GM08714 (cell line): ENCODE results near the gene RASSF1.

Experiments
- H3K4me3 ChIP-seq: fragments of 200-500 bp; sonication (Bioruptor generic); 2 replicates; pipeline ENCODE4 v1.5.1; 2014; ENCODE audit warnings: mild to moderate bottlenecking, low read length, inconsistent platforms
- ZNF274 ChIP-seq: IDR thresholded peaks from 2 replicates; pipeline ENCODE4 v1.6.1; 2012; ENCODE audit warnings: mild to moderate bottlenecking, low read depth, low read length

Gene RASSF1

DNA sequence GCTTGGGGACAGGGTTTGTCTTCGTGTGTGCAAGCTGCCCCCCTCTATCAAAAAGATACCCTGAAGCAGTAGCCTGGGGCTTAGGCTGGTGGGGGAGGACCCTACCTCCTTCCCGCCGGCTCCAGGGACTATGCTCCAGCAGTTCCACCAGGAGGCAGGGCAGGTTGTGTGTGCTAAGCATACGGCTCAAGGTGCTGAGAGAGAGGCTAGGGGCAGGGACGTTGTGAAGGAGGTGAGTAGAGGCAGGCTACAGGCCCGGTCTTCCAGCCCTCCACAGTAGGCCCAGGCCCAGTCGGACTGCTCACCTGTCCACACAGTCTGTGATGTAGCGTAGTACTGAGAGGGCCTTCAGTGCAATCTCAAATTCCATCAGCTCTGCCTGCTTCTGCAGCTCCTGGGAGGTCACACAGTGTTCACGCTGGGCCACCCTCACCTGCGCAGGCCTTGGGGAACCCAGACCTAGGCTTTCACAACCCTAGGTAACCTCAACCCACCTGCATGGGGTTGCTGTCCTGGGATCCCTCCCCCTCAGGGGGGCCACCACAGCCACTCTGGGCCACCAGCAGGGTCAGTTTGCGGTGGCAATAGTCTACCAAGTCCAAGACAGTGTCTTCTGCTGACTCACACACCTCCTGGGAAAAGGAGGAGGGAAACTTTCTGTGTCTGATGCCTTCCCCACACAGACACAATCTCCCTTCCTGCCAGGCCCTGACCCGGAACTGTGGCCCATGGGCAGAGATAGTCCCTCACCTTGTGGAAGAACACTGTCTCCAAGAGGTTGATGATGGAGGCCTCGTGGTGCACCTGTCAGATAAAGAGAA, 2.4 kb upstream of the RASSF1 start:
- no peak overlapping the region for H3K4me3 ChIP-seq
- no peak for TF ChIP-seq ZNF274

DNA sequence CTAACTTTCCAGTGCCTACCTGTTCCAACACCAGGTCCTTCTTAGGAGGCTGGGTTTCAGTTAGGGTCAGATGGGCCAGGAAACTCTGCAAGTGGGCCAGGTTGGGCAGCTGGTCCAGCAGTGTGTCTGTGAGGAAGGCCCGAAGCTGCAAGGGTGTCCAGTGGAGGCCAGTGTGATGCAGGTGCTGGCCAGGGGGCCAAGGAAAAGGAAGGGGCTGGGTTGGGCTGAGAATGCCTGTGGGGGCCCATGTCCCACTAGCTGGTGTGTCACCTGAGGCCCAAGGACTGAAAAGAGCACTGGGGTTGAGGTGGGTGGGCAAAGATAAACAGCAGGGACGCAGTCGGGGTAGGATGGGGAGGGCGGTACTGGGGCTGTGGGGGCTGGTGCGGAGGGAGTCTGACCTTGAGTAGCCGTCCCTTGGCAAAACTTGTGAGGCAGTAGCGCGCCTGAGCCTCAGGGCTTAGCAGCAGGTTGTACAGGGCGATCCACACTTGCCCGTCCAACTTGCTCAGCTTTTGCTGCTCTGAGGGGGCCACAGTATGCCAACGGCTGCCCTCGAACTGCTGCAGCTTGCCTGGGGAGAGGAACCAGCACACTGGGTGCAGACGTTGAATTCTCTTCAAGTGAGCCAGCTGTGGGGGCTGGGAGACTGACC, 1.5 kb upstream of the RASSF1 start:
- TF ChIP-seq ZNF274, result no peak
- H3K4me3 ChIP-seq, result no peak overlapping the region

- no peak for TF ChIP-seq ZNF274
- H3K4me3 ChIP-seq, result peak overlapping the region; percentile 70; the same call in 1 of the 2 replicates
These were observed 901 bp upstream of the RASSF1 start for GRCh38 chr3:50341537-50341936.

DNA sequence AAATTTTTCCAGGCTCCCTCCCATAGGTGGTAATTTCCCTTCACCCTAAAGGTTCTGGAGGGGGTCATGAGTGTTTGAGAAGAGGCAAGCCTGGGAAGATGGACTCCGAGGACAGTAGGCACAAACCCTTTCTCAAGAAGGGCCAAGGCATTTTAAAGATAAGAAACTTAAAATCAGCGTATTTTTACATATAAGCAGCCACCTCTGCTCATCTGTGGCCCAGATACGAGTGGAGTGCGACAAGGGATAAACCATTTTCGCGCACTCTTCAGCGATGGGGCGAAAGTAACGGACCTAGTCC, 539 bp downstream of the RASSF1 start:
- peak overlapping the region; percentile 70; the same call in 1 of the 2 replicates for H3K4me3 ChIP-seq

GRCh38 chr3:50339485-50340146, 1.0 kb downstream of the RASSF1 start:
- H3K4me3 ChIP-seq, result peak overlapping the region; percentile 70; the same call in 1 of the 2 replicates
- no peak for TF ChIP-seq ZNF274

More for the DNA sequence above, 539 bp downstream of the RASSF1 start:
- TF ChIP-seq ZNF274, result no peak

DNA sequence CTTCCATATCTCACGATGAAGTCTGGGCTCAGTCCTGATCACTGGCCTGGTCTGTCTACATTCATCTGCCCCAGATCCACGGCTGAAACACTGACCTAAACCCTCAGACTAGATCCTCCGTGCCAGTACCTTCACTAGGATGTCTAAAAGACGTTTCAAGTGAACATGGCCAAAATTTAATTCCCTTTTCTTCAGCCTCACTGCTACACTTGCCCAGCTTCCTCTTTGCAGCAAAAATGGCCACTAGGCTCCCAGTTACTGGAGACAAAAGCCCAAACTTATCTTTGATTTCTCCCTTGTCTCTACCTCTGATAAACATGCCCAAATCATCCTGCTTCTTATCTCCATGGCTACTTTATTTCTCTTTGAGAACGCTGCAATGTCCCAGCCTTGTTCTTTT, 1.7 kb downstream of the RASSF1 start:
- peak overlapping the region; percentile 70; the same call in 1 of the 2 replicates for H3K4me3 ChIP-seq
- TF ChIP-seq ZNF274, result no peak

DNA sequence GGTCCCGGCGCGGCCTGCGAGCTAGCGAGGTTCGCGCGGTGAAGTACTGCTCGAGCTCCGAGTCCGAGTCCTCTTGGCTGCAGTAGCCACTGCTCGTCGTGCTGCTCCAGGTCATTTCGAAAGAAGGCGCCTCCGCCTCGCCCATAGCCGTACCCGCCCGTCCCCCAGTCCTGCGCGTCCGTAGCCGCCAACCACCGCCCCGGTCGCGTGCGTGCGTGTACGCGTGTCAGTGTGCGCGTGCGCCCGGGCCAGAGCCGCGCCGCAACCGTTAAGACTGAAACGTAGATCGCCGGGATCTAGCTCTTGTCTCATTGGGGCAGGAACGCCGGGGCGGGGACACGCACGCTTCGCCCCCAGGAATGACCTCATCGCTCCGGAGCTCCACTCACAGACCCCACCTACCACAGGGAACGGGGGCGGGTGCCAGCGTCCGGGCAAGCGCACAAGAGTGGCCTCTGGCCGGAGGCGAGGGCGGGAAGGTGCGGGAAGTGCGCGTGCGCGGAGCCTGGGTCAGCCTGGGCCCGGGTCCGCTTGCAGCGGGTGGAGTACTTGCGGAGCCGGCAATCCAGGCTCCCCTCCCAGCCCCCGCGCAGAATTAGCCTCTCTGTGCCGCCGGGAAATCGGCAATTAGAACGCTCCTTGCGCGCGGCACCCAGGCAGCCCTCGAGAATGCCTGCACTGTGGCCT, 3.3 kb downstream of the RASSF1 start:
- H3K4me3 ChIP-seq, result peak overlapping the region; percentile 71
- TF ChIP-seq ZNF274, result no peak

GRCh38 chr3:50336452-50337174, 4.0 kb downstream of the RASSF1 start:
- no peak for TF ChIP-seq ZNF274
- peak overlapping the region; percentile 71 for H3K4me3 ChIP-seq

DNA sequence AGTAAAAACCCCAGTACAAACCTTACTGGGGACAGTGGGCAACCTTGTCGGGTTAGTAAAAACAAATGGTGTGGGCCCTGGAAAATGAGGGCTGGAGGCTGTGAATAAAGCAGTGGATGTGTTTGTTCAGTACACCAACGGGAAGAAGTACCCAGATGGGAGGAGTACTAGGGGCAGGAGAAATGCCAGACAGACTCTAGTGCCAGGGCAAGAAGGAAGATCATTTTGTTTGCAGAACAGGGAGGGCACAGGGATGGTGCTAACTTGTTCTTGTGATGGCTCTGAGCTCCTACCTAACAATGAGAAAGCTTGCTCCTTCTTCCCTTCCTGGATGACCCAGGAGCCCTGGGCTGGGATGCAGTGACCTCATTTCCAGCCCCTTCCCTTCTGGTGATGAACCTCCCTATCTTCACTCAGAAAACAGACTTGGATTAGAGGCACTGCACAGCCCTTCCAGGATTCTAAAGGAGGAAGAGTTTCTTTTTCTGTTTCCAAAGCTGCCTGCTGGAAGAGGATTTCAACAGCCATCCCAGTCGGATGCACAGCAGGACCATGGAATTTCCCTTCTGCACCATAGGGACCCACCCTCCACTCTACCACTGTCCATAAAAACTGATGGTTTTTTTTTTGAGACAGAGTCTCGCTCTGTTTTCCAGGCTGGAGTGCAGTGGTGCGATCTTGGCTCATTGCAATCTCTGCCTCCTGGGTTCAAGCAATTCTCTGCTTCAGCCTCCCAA, 6.1 kb downstream of the RASSF1 start:
- H3K4me3 ChIP-seq, result no peak overlapping the region
- TF ChIP-seq ZNF274, result no peak

- H3K4me3 ChIP-seq, result no peak overlapping the region
- TF ChIP-seq ZNF274, result no peak
These were observed 6.8 kb downstream of the RASSF1 start for GRCh38 chr3:50333744-50334328.

DNA sequence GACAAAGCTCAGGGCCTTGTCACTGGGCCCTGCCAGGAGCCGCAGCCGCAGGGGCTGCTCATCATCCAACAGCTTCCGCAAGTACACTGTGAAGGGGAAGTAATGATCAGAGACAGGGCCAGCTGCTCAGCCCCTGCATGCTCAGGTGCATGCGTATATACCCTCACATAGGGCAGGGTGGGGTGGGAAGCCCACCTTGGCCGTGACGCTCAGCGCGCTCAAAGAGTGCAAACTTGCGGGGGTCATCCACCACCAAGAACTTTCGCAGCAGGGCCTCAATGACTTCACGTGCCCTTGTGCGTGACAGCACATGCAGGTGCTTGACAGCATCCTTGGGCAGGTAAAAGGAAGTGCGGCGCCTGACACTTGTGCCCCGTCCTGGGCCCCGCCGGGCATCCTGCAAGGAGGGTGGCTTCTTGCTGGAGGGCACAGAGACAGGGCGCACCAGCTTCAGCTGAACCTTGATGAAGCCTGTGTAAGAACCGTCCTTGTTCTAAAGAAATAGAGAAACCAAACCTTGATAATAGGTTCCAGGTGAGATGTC, 9.2 kb downstream of the RASSF1 start:
- H3K4me3 ChIP-seq, result no peak overlapping the region
- no peak for TF ChIP-seq ZNF274

- TF ChIP-seq ZNF274, result no peak
- H3K4me3 ChIP-seq, result no peak overlapping the region
These were observed 10.3 kb downstream of the RASSF1 start for GRCh38 chr3:50330330-50330729.

GRCh38 chr3:50327943-50328691, 12.5 kb downstream of the RASSF1 start, which contains the start of gene TUSC2:
Gene TUSC2, minus strand, starts transcription at chr3:50328223. Its CDS starts 124 bp downstream, at chr3:50328099.
- H3K4me3 ChIP-seq, result peak within 1 kb of the TSS; percentile 94
- no peak for TF ChIP-seq ZNF274
